Mesenchymal stem cell (in vitro differentiated cells and primary cell): Measurements from ENCODE around the gene B9D1.

ENCODE experiments used
- DNase-seq: peaks from one replicate; pipeline ENCODE4 v3.0.0-alpha.2; 2013
- H2AFZ ChIP-seq: one replicate; pipeline ENCODE4 v1.6.1; 2013; ENCODE audit warnings: low read depth, mild to moderate bottlenecking, control low read depth, inconsistent platforms, low read length, moderate library complexity
- H2AK5ac ChIP-seq: 2 replicates; pipeline ENCODE4 v1.6.1; 2013; ENCODE audit warnings: low read length, moderate library complexity, mild to moderate bottlenecking, inconsistent platforms; ENCODE audit not compliant: severe bottlenecking
- H2BK120ac ChIP-seq: one replicate; pipeline ENCODE4 v1.6.1; 2013; ENCODE audit warnings: low read depth, mild to moderate bottlenecking, inconsistent platforms, low read length, moderate library complexity
- H2BK12ac ChIP-seq, 2 experiments: one replicate each; pipeline ENCODE4 v1.6.1; 2013; ENCODE audit warnings: inconsistent platforms in 2 of 2, low read length in 2 of 2, mild to moderate bottlenecking in 2 of 2, moderate library complexity in 2 of 2, control low read depth in 1 of 2
- H2BK15ac ChIP-seq: one replicate; pipeline ENCODE4 v1.6.1; 2013; ENCODE audit warnings: mild to moderate bottlenecking, low read depth, inconsistent platforms; ENCODE audit not compliant: poor library complexity, severe bottlenecking
- H2BK5ac ChIP-seq: 2 replicates; pipeline ENCODE4 v1.6.1; 2013; ENCODE audit warnings: low read depth, mild to moderate bottlenecking, low read length, control low read depth, inconsistent platforms; ENCODE audit not compliant: poor library complexity, severe bottlenecking
- H3K14ac ChIP-seq, 2 experiments: one replicate each; pipeline ENCODE4 v1.6.1; 2013; ENCODE audit warnings: inconsistent platforms in 2 of 2, low read length in 2 of 2, control low read depth in 1 of 2, mild to moderate bottlenecking in 1 of 2, moderate library complexity in 1 of 2
- H3K18ac ChIP-seq, 2 experiments: one replicate each; pipeline ENCODE4 v1.6.1; 2013; ENCODE audit warnings: inconsistent platforms in 2 of 2, low read length in 2 of 2, control low read depth in 1 of 2, low read depth in 1 of 2, mild to moderate bottlenecking in 1 of 2
- H3K23ac ChIP-seq, 2 experiments: one replicate each; pipeline ENCODE4 v1.6.1; 2013; ENCODE audit warnings: inconsistent platforms in 2 of 2, low read length in 2 of 2, mild to moderate bottlenecking in 2 of 2, moderate library complexity in 2 of 2, control low read depth in 1 of 2
- H3K27ac ChIP-seq: 2 replicates; pipeline ENCODE4 v1.5.1; 2013; ENCODE audit warnings: mild to moderate bottlenecking, moderate library complexity, low read length, control low read depth, inconsistent platforms; ENCODE audit not compliant: poor library complexity, severe bottlenecking
- H3K27me3 ChIP-seq, 2 experiments: 2 replicates each; pipeline versions ENCODE4 v1.6.1 to v1.7.0; 2013; ENCODE audit warnings: low read length in 2 of 2, mild to moderate bottlenecking in 2 of 2, moderate library complexity in 2 of 2, control low read depth in 1 of 2, inconsistent platforms in 1 of 2; ENCODE audit not compliant: control insufficient read depth in 1 of 2, insufficient read depth in 1 of 2
- H3K36me3 ChIP-seq, 2 experiments: 2 replicates each; pipeline versions ENCODE4 v1.6.1 to v1.7.0; 2013; ENCODE audit warnings: low read length in 2 of 2, control low read depth in 1 of 2, inconsistent platforms in 1 of 2, low read depth in 1 of 2, mild to moderate bottlenecking in 1 of 2; ENCODE audit not compliant: insufficient read depth in 2 of 2, control insufficient read depth in 1 of 2
- H3K4ac ChIP-seq, 2 experiments: one replicate each; pipeline ENCODE4 v1.6.1; 2013; ENCODE audit warnings: inconsistent platforms in 2 of 2, low read length in 2 of 2, mild to moderate bottlenecking in 2 of 2, moderate library complexity in 2 of 2, control low read depth in 1 of 2, low read depth in 1 of 2
- H3K4me1 ChIP-seq: 2 replicates; pipeline ENCODE4 v1.6.1; 2013; ENCODE audit warnings: low read depth, low read length, control low read depth; ENCODE audit not compliant: control insufficient read depth, insufficient read depth
- H3K4me2 ChIP-seq: 2 replicates; pipeline ENCODE4 v1.6.1; 2013; ENCODE audit warnings: low read length, mild to moderate bottlenecking, inconsistent platforms; ENCODE audit not compliant: poor library complexity, severe bottlenecking
- H3K4me3 ChIP-seq, 2 experiments: 2 replicates each; pipeline versions ENCODE4 v1.5.1 to v1.7.0; 2013; ENCODE audit warnings: low read length in 2 of 2, mild to moderate bottlenecking in 2 of 2, control low read depth in 1 of 2, low read depth in 1 of 2; ENCODE audit not compliant: insufficient read depth in 1 of 2
- H3K79me1 ChIP-seq: replicated peaks from 2 replicates; pipeline ENCODE4 v1.6.1; 2013; ENCODE audit warnings: mild to moderate bottlenecking, control low read depth, low read length, inconsistent platforms; ENCODE audit not compliant: poor library complexity, severe bottlenecking
- H3K9ac ChIP-seq: 2 replicates; pipeline ENCODE4 v1.7.0; 2013; ENCODE audit warnings: mild to moderate bottlenecking, low read length, moderate library complexity
- H3K9me3 ChIP-seq: 2 replicates; pipeline ENCODE4 v1.7.0; 2013; ENCODE audit warnings: mild to moderate bottlenecking, low read length; ENCODE audit not compliant: control insufficient read depth
- H4K8ac ChIP-seq: one replicate; pipeline ENCODE4 v1.6.1; 2013; ENCODE audit warnings: inconsistent platforms, mild to moderate bottlenecking, low read length, moderate library complexity
- H4K91ac ChIP-seq: one replicate; pipeline ENCODE4 v1.6.1; 2013; ENCODE audit warnings: mild to moderate bottlenecking, low read length, inconsistent platforms
- WGBS: methylation state at CpG from one replicate; pipeline ENCODE4 v1.1.7; 2013; ENCODE audit warnings: mixed read lengths; 5-methylcytosine and 5-hydroxymethylcytosine counted together

The B9D1 gene

GRCh38 chr17:19378416-19379360, 16.2 kb upstream of the B9D1 start, which contains the start of gene MAPK7:
Gene MAPK7, plus strand, starts transcription at chr17:19378498. Its CDS starts 403 bp downstream, at chr17:19378901.
- Histone ChIP-seq H2BK5ac (peak within 1 kb of the TSS; percentile 85), H3K14ac (peak within 1 kb of the TSS in 1 of 2 experiments; percentile 95), H4K91ac (peak within 1 kb of the TSS; percentile 86), H3K36me3 (peaks cover 42 to 45% of the 10 kb centered on the region in 2 experiments), H3K79me1 (peaks cover 33% of the 10 kb centered on the region), H3K4ac (peak within 1 kb of the TSS; percentile 78 to 94), H3K27me3 (no peaks in the 10 kb centered on the region), H3K4me3 (peak within 1 kb of the TSS; percentile 82 to 96), H3K18ac (peak within 1 kb of the TSS; percentile 93 to 95), H4K8ac (peak within 1 kb of the TSS; percentile 66), H2AK5ac (peak within 1 kb of the TSS; percentile 34), H3K9me3 (no peaks in the 10 kb centered on the region), H2BK120ac (peak within 1 kb of the TSS; percentile 42), H2BK12ac (peak within 1 kb of the TSS; percentile 35 to 76), H3K27ac (peak within 1 kb of the TSS; percentile 94), H3K4me2 (peak within 1 kb of the TSS; percentile 85), H3K4me1 (peaks cover 17% of the 10 kb centered on the region), H3K23ac (peak within 1 kb of the TSS in 1 of 2 experiments; percentile 91), H2AFZ (peak within 1 kb of the TSS; percentile 55), H2BK15ac (peak within 1 kb of the TSS; percentile 82), H3K9ac (peak within 1 kb of the TSS; percentile 96)
- DNase-seq = peak; percentile 22
- WGBS = 6% methylated on average over 68 of the region's 69 CpGs

GRCh38 chr17:19377602-19378415, 15.3 kb upstream of the B9D1 start:
- H3K27me3 ChIP-seq = no peaks in the 10 kb centered on the region
- H3K36me3 ChIP-seq = peaks cover 33 to 36% of the 10 kb centered on the region in 2 experiments
- peak overlapping the region; percentile 42 for H2BK120ac ChIP-seq
- H3K27ac ChIP-seq = peak overlapping the region; percentile 94
- peaks cover 31% of the 10 kb centered on the region for H3K79me1 ChIP-seq
- H3K23ac ChIP-seq = no peak overlapping the region
- peak overlapping the region; percentile 82 to 96 for H3K4me3 ChIP-seq
- peak overlapping the region; percentile 85 for H2BK5ac ChIP-seq
- H2AK5ac ChIP-seq = no peak overlapping the region
- H3K14ac ChIP-seq = no peak overlapping the region
- no peak overlapping the region for H3K4ac ChIP-seq
- WGBS = under 1% methylated on average over 62 of the region's 67 CpGs
- H3K9ac ChIP-seq = peak overlapping the region; percentile 96
- H2AFZ ChIP-seq = peak overlapping the region; percentile 29
- H3K4me2 ChIP-seq = peak overlapping the region; percentile 40
- peak overlapping the region; percentile 66 for H4K8ac ChIP-seq
- no peak overlapping the region for H2BK12ac ChIP-seq
- H3K18ac ChIP-seq = peak overlapping the region; percentile 54 to 93
- peak overlapping the region; percentile 82 for H2BK15ac ChIP-seq
- DNase-seq = peak; percentile 99
- H4K91ac ChIP-seq = peak overlapping the region; percentile 67
- peaks cover 14% of the 10 kb centered on the region for H3K4me1 ChIP-seq
- H3K9me3 ChIP-seq = no peaks in the 10 kb centered on the region

GRCh38 chr17:19376811-19377210, 14.3 kb upstream of the B9D1 start:
- WGBS = 84% methylated on average over 2 of the region's 2 CpGs
- no peak for DNase-seq
- Histone ChIP-seq H3K4ac (no peak overlapping the region), H3K27me3 (no peaks in the 10 kb centered on the region), H4K8ac (no peak overlapping the region), H3K79me1 (peaks cover 24% of the 10 kb centered on the region), H4K91ac (no peak overlapping the region), H3K18ac (no peak overlapping the region), H3K9me3 (no peaks in the 10 kb centered on the region), H3K36me3 (peaks cover 26% of the 10 kb centered on the region in 2 experiments), H2BK5ac (no peak overlapping the region), H2BK15ac (no peak overlapping the region), H2BK120ac (no peak overlapping the region), H3K23ac (no peak overlapping the region), H3K9ac (peak overlapping the region; percentile 96), H2BK12ac (no peak overlapping the region), H3K14ac (no peak overlapping the region), H3K4me1 (peaks cover 12% of the 10 kb centered on the region), H3K4me2 (peak overlapping the region; percentile 74), H2AFZ (no peak overlapping the region), H3K4me3 (peak overlapping the region in 1 of 2 experiments; percentile 96), H3K27ac (peak overlapping the region; percentile 94), H2AK5ac (no peak overlapping the region)
